Thyroid gland (tissue), 4 donors: ENCODE measurements around the gene GLI2. TPM values are rescaled to one million over a fixed set of nuclear protein-coding genes. Genes with fewer than 3 reads are reported as not detected.

Source experiments
- DNase-seq, 2 donors: peaks; one replicate each; pipeline ENCODE4 v3.0.0-alpha.2; 2019
- H3K27ac ChIP-seq, 3 donors: fragments of 200-600 bp; sonication (generic); 1 replicate in 2 of 3; 2 replicates in 1 of 3; pipeline ENCODE4 v1.5.1; 2016 to 2019; ENCODE audit warnings: mild to moderate bottlenecking in 1 of 3, moderate library complexity in 1 of 3
- H3K27me3 ChIP-seq: fragments of 200-600 bp; sonication (generic); one replicate; pipeline ENCODE4 v1.5.1; 2019
- H3K36me3 ChIP-seq, 2 donors: fragments of 200-600 bp; sonication (generic); one replicate each; pipeline ENCODE4 v1.5.1; 2016 to 2019
- H3K4me1 ChIP-seq, 2 donors: fragments of 200-600 bp; sonication (generic); one replicate each; pipeline ENCODE4 v1.5.1; 2017 to 2019
- H3K4me3 ChIP-seq, 3 donors: fragments of 200-600 bp; sonication (generic); replicated peaks in 1 of 3; 1 replicate in 2 of 3; 2 replicates in 1 of 3; pipeline ENCODE4 v1.5.1; 2016; ENCODE audit warnings: mild to moderate bottlenecking in 1 of 3
- H3K9me3 ChIP-seq: fragments of 200-600 bp; sonication (generic); one replicate; pipeline ENCODE4 v1.5.1; 2017
- CTCF ChIP-seq, 6 experiments: fragments of 200-600 bp in 3 of 6; fragments of 450-650 bp in 3 of 6; sonication (generic) in 3 of 6; IDR thresholded peaks; one replicate each; pipeline ENCODE4 v1.5.1; 2016 to 2019; ENCODE audit warnings: antibody characterized with exemption in 6 of 6, mild to moderate bottlenecking in 2 of 6, inconsistent platforms in 1 of 6, moderate library complexity in 1 of 6
- POLR2A ChIP-seq, 2 donors: fragments of 450-650 bp; IDR thresholded peaks; one replicate each; pipeline ENCODE4 v1.6.1; 2017; ENCODE audit warnings: antibody characterized with exemption in 2 of 2, mild to moderate bottlenecking in 2 of 2, moderate library complexity in 1 of 2
- WGBS, 2 donors: methylation state at CpG; one replicate each; pipeline ENCODE4 v1.1.5; 2017; 5-methylcytosine and 5-hydroxymethylcytosine counted together
- intact Hi-C: fragments of 100-400 bp; cut with DNase I; formaldehyde crosslinking; loops from one replicate; pipeline ENCODE4 v1.15.1; 2023
- total RNA-seq, 4 donors: library from RNA; depleted of rRNA; stranded (reverse); fragments of >200 nt; gene quantifications; one replicate each; pipeline ENCODE4 v1.2.3, GENCODE V29; 2016

Gene GLI2
- total RNA-seq, 4 donors from 2014 or later = 1.1 to 1.4 (median 1.3) TPM

GRCh38 chr2:120773186-120773800, 37.6 kb downstream of the GLI2 start:
- DNase-seq = no peak
- Histone ChIP-seq H3K27me3 (no peaks in the 10 kb centered on the region), H3K4me3 (no peak overlapping the region), H3K9me3 (no peaks in the 10 kb centered on the region), H3K27ac (no peak overlapping the region), H3K4me1 (peaks cover 0 to 2% of the 10 kb centered on the region in 2 donors), H3K36me3 (no peaks in the 10 kb centered on the region)
- WGBS, 2 donors = 95 to 97% methylated on average over 17 of the region's 17 CpGs
- TF ChIP-seq POLR2A (IDR thresholded peaks at IDR 0.05) = no peak
- no peak for TF ChIP-seq CTCF (IDR thresholded peaks at IDR 0.05)
- intact Hi-C loops = no loop called here

- Histone ChIP-seq H3K4me3 (no peak overlapping the region), H3K27me3 (no peaks in the 10 kb centered on the region), H3K36me3 (no peaks in the 10 kb centered on the region), H3K9me3 (no peaks in the 10 kb centered on the region), H3K27ac (no peak overlapping the region), H3K4me1 (peaks cover 0 to 2% of the 10 kb centered on the region in 2 donors)
- TF ChIP-seq CTCF (IDR thresholded peaks at IDR 0.05) (no peak), POLR2A (IDR thresholded peaks at IDR 0.05) (no peak)
- no peak for DNase-seq
- WGBS, 2 donors = 98 to 99% methylated on average over 5 of the region's 5 CpGs
- intact Hi-C loops = no loop called here
These were observed 39.0 kb downstream of the GLI2 start for GRCh38 chr2:120774557-120775160.

GRCh38 chr2:120775194-120775593, 39.5 kb downstream of the GLI2 start:
- Histone ChIP-seq H3K9me3 (no peaks in the 10 kb centered on the region), H3K4me1 (peaks cover 0 to 2% of the 10 kb centered on the region in 2 donors), H3K36me3 (no peaks in the 10 kb centered on the region), H3K27ac (no peak overlapping the region), H3K4me3 (no peak overlapping the region), H3K27me3 (no peaks in the 10 kb centered on the region)
- no peak for TF ChIP-seq CTCF (IDR thresholded peaks at IDR 0.05)
- TF ChIP-seq POLR2A (IDR thresholded peaks at IDR 0.05) = no peak
- WGBS, 2 donors = 91 to 93% methylated on average over 17 of the region's 17 CpGs
- DNase-seq = no peak
- intact Hi-C loops = no loop called here

- Histone ChIP-seq H3K4me3 (no peak overlapping the region), H3K4me1 (peaks cover 0 to 2% of the 10 kb centered on the region in 2 donors), H3K27ac (no peak overlapping the region), H3K36me3 (no peaks in the 10 kb centered on the region), H3K9me3 (no peaks in the 10 kb centered on the region), H3K27me3 (no peaks in the 10 kb centered on the region)
- DNase-seq = no peak
- intact Hi-C loops = no loop called here
- TF ChIP-seq POLR2A (IDR thresholded peaks at IDR 0.05) (no peak), CTCF (IDR thresholded peaks at IDR 0.05) (no peak)
- 89 to 95% methylated on average over 13 to 15 of the region's 15 CpGs for WGBS, 2 donors
These were observed 40.3 kb downstream of the GLI2 start for GRCh38 chr2:120775801-120776589.

GRCh38 chr2:120776649-120777048, 41.0 kb downstream of the GLI2 start:
- Histone ChIP-seq H3K4me3 (no peak overlapping the region), H3K27me3 (no peaks in the 10 kb centered on the region), H3K9me3 (no peaks in the 10 kb centered on the region), H3K27ac (no peak overlapping the region), H3K4me1 (no peaks in the 10 kb centered on the region), H3K36me3 (no peaks in the 10 kb centered on the region)
- no peak for DNase-seq
- no peak for TF ChIP-seq POLR2A (IDR thresholded peaks at IDR 0.05)
- TF ChIP-seq CTCF (IDR thresholded peaks at IDR 0.05) = no peak
- 74 to 82% methylated on average over 7 to 8 of the region's 9 CpGs for WGBS, 2 donors
- intact Hi-C loops = no loop called here
